ENCODE measurements around the gene TUFT1.
A peak's percentile ranks its signal among the peaks of the same experiment; 100 is the strongest.
"Not testable (repeated sequence)": the region's sequence is repeated elsewhere in the genome, so short reads cannot be mapped to it uniquely, and the experiment has no call there.

Gene TUFT1

GRCh38 chr1:151579436-151580225, 39.5 kb downstream of the TUFT1 start:
- DNase-seq (ENCODE audit: low read depth in 2 of 2, low spot score in 1 of 2): no peak

- DNase-seq (ENCODE audit: low read depth in 2 of 2, low spot score in 1 of 2): no peak
Observed at GRCh38 chr1:151581451-151581850, 41.3 kb downstream of the TUFT1 start.

GRCh38 chr1:151581921-151582320, 41.8 kb downstream of the TUFT1 start:
- no peak for DNase-seq (ENCODE audit: low read depth in 2 of 2, low spot score in 1 of 2)

GRCh38 chr1:151583796-151584195, 43.7 kb downstream of the TUFT1 start:
- DNase-seq (ENCODE audit: low read depth in 2 of 2, low spot score in 1 of 2): no peak

- no peak for DNase-seq (ENCODE audit: low read depth in 2 of 2, low spot score in 1 of 2)
Observed at GRCh38 chr1:151584278-151584677, 44.2 kb downstream of the TUFT1 start.

GRCh38 chr1:151584780-151585179, 44.7 kb downstream of the TUFT1 start:
- no peak for DNase-seq (ENCODE audit: low read depth in 2 of 2, low spot score in 1 of 2)

GRCh38 chr1:151585622-151586021, 45.5 kb downstream of the TUFT1 start:
- no peak for DNase-seq (ENCODE audit: low read depth in 2 of 2, low spot score in 1 of 2)

GRCh38 chr1:151590961-151591360, 50.9 kb downstream of the TUFT1 start:
- DNase-seq (ENCODE audit: low read depth in 2 of 2, low spot score in 1 of 2): no peak

GRCh38 chr1:151593730-151594129, 53.6 kb downstream of the TUFT1 start:
- DNase-seq (ENCODE audit: low read depth in 2 of 2, low spot score in 1 of 2): no peak

GRCh38 chr1:151594143-151594625, 54.1 kb downstream of the TUFT1 start:
- peak; percentile 60 to 65 for DNase-seq (ENCODE audit: low read depth in 2 of 2, low spot score in 1 of 2)

GRCh38 chr1:151596166-151596953, 56.3 kb downstream of the TUFT1 start:
- DNase-seq (ENCODE audit: low read depth in 2 of 2, low spot score in 1 of 2): no peak

GRCh38 chr1:151602550-151602949, 62.4 kb downstream of the TUFT1 start:
- not testable (repeated sequence) for DNase-seq (ENCODE audit: low read depth in 2 of 2, low spot score in 1 of 2)

- DNase-seq (ENCODE audit: low read depth in 2 of 2, low spot score in 1 of 2): no peak
Observed at GRCh38 chr1:151604291-151604690, 64.2 kb downstream of the TUFT1 start.

GRCh38 chr1:151606384-151606783, 66.3 kb downstream of the TUFT1 start:
- DNase-seq (ENCODE audit: low read depth in 2 of 2, low spot score in 1 of 2): no peak

GRCh38 chr1:151606857-151607256, 66.7 kb downstream of the TUFT1 start:
- no peak for DNase-seq (ENCODE audit: low read depth in 2 of 2, low spot score in 1 of 2)

GRCh38 chr1:151610142-151610541, 70.0 kb downstream of the TUFT1 start:
- DNase-seq (ENCODE audit: low read depth in 2 of 2, low spot score in 1 of 2): no peak

- DNase-seq (ENCODE audit: low read depth in 2 of 2, low spot score in 1 of 2): no peak
Observed at GRCh38 chr1:151611288-151611790, 71.2 kb downstream of the TUFT1 start.

- peak; percentile 68 to 81 for DNase-seq (ENCODE audit: low read depth in 2 of 2, low spot score in 1 of 2)
Observed at GRCh38 chr1:151611832-151612500, 71.9 kb downstream of the TUFT1 start, which contains the start of gene SNX27. SNX27 (plus strand) TSS chr1:151612050; CDS start chr1:151612202, 152 bp downstream.

GRCh38 chr1:151612501-151613281, 72.6 kb downstream of the TUFT1 start:
- DNase-seq (ENCODE audit: low read depth in 2 of 2, low spot score in 1 of 2): no peak

GRCh38 chr1:151613282-151613780, 73.2 kb downstream of the TUFT1 start:
- DNase-seq (ENCODE audit: low read depth in 2 of 2, low spot score in 1 of 2): no peak
